DOHH2 (cell line): ENCODE data around the gene TSSK2.

ENCODE experiments used
- H3F3A ChIP-seq: fragments of 200-600 bp; sonication (generic), shearing (Covaris generic); 2 replicates; pipeline ENCODE4 v1.6.0; 2016; ENCODE audit warnings: antibody characterized with exemption, mild to moderate bottlenecking; ENCODE audit not compliant: control insufficient read depth, insufficient read depth
- H3K27ac ChIP-seq: fragments of 200-600 bp; sonication (generic); 2 replicates; pipeline ENCODE4 v1.5.1; 2014; ENCODE audit warnings: low read depth, mild to moderate bottlenecking, low read length, moderate library complexity
- H3K27me3 ChIP-seq: fragments of 200-600 bp; sonication (generic); 2 replicates; pipeline ENCODE4 v1.6.1; 2014; ENCODE audit warnings: mild to moderate bottlenecking, low read length, mixed read lengths; ENCODE audit not compliant: control insufficient read depth
- H3K36me3 ChIP-seq: fragments of 200-600 bp; sonication (generic); 2 replicates; pipeline ENCODE4 v1.6.1; 2014; ENCODE audit warnings: mild to moderate bottlenecking, low read length, moderate library complexity, mixed read lengths; ENCODE audit not compliant: control insufficient read depth
- H3K4me1 ChIP-seq: fragments of 200-600 bp; sonication (generic); 2 replicates; pipeline ENCODE4 v1.6.1; 2014; ENCODE audit warnings: mild to moderate bottlenecking, low read length, mixed read lengths; ENCODE audit not compliant: control insufficient read depth
- H3K4me2 ChIP-seq: fragments of 200-600 bp; sonication (generic); 2 replicates; pipeline ENCODE4 v1.6.0; 2014; ENCODE audit warnings: mild to moderate bottlenecking, low read length, moderate library complexity
- H3K4me3 ChIP-seq: fragments of 200-600 bp; sonication (generic); 2 replicates; pipeline ENCODE4 v1.5.1; 2014; ENCODE audit warnings: mild to moderate bottlenecking, low read length, mixed read lengths
- H3K79me2 ChIP-seq: fragments of 200-600 bp; sonication (generic); 2 replicates; pipeline ENCODE4 v1.6.1; 2014; ENCODE audit warnings: mild to moderate bottlenecking, low read length, mixed read lengths; ENCODE audit not compliant: control insufficient read depth
- H3K9me2 ChIP-seq: fragments of 200-600 bp; sonication (generic); replicated peaks from 2 replicates; pipeline ENCODE4 v1.6.1; 2014; ENCODE audit warnings: mild to moderate bottlenecking, low read length, mixed read lengths; ENCODE audit not compliant: control insufficient read depth
- H3K9me3 ChIP-seq: fragments of 200-600 bp; sonication (generic); 2 replicates; pipeline ENCODE4 v1.6.1; 2014; ENCODE audit warnings: antibody characterized with exemption, low read length, mixed read lengths; ENCODE audit not compliant: control insufficient read depth, insufficient read depth
- H4K20me1 ChIP-seq: fragments of 200-600 bp; sonication (generic); 2 replicates; pipeline ENCODE4 v1.6.0; 2014; ENCODE audit warnings: low read depth, mild to moderate bottlenecking, antibody characterized with exemption, low read length, moderate library complexity; ENCODE audit not compliant: control insufficient read depth, insufficient read depth
- CTCF ChIP-seq: fragments of 200-600 bp; sonication (generic); IDR thresholded peaks from one replicate; pipeline ENCODE4 v1.5.1; 2014; ENCODE audit warnings: antibody characterized with exemption, mild to moderate bottlenecking, low read depth, low read length; ENCODE audit not compliant: poor library complexity, severe bottlenecking
- EZH2phosphoT487 ChIP-seq: fragments of 200-600 bp; sonication (generic); IDR thresholded peaks from 2 replicates; pipeline ENCODE4 v1.6.1; 2017; ENCODE audit warnings: borderline replicate concordance, mild to moderate bottlenecking, antibody characterized with exemption, low read length, moderate library complexity, mixed read lengths

Gene TSSK2

GRCh38 chr22:19118329-19118880 is 12.7 kb upstream of the TSSK2 start:
- peaks cover 3% of the 10 kb centered on the region; the same call in 1 of the 2 replicates for H3F3A ChIP-seq
- no peaks in the 10 kb centered on the region for H3K9me2 ChIP-seq
- H3K79me2 ChIP-seq = peaks cover 86% of the 10 kb centered on the region
- H3K9me3 ChIP-seq = no peaks in the 10 kb centered on the region
- peak overlapping the region; percentile 39 for H3K4me3 ChIP-seq
- H3K4me2 ChIP-seq = peak overlapping the region; percentile 76
- H3K27me3 ChIP-seq = no peaks in the 10 kb centered on the region
- H3K27ac ChIP-seq = peak overlapping the region; percentile 58
- H4K20me1 ChIP-seq = peaks cover 38% of the 10 kb centered on the region
- peaks cover 11% of the 10 kb centered on the region for H3K36me3 ChIP-seq
- TF ChIP-seq EZH2phosphoT487 = no peak
- TF ChIP-seq CTCF = no peak
- peaks cover 50% of the 10 kb centered on the region for H3K4me1 ChIP-seq

GRCh38 chr22:19119949-19120348 is 11.2 kb upstream of the TSSK2 start:
- TF ChIP-seq CTCF (no peak), EZH2phosphoT487 (no peak)
- Histone ChIP-seq H3F3A (peaks cover 3% of the 10 kb centered on the region; the same call in 1 of the 2 replicates), H3K9me3 (no peaks in the 10 kb centered on the region), H3K9me2 (no peaks in the 10 kb centered on the region), H3K4me1 (peaks cover 50% of the 10 kb centered on the region), H3K79me2 (peaks cover 72% of the 10 kb centered on the region), H3K27ac (no peak overlapping the region), H3K27me3 (no peaks in the 10 kb centered on the region), H3K4me3 (peak overlapping the region; percentile 14; the same call in 1 of the 2 replicates), H4K20me1 (peaks cover 38% of the 10 kb centered on the region), H3K4me2 (peak overlapping the region; percentile 76), H3K36me3 (peaks cover 11% of the 10 kb centered on the region)

- Histone ChIP-seq H3K79me2 (peaks cover 62% of the 10 kb centered on the region), H3K4me2 (peak overlapping the region; percentile 76), H3K9me3 (no peaks in the 10 kb centered on the region), H3K4me3 (peak overlapping the region; percentile 85), H3K9me2 (no peaks in the 10 kb centered on the region), H3F3A (peaks cover 3% of the 10 kb centered on the region; the same call in 1 of the 2 replicates), H3K27me3 (no peaks in the 10 kb centered on the region), H3K27ac (no peak overlapping the region), H4K20me1 (peaks cover 36% of the 10 kb centered on the region), H3K4me1 (peaks cover 50% of the 10 kb centered on the region), H3K36me3 (peaks cover 8% of the 10 kb centered on the region)
- TF ChIP-seq CTCF = no peak
- TF ChIP-seq EZH2phosphoT487 = no peak
These were observed 10.1 kb upstream of the TSSK2 start for GRCh38 chr22:19120829-19121630.
